ENCODE data around the gene ZKSCAN7.
"Not testable (repeated sequence)": the region's sequence is repeated elsewhere in the genome, so short reads cannot be mapped to it uniquely, and the experiment has no call there.

ZKSCAN7 gene

DNA sequence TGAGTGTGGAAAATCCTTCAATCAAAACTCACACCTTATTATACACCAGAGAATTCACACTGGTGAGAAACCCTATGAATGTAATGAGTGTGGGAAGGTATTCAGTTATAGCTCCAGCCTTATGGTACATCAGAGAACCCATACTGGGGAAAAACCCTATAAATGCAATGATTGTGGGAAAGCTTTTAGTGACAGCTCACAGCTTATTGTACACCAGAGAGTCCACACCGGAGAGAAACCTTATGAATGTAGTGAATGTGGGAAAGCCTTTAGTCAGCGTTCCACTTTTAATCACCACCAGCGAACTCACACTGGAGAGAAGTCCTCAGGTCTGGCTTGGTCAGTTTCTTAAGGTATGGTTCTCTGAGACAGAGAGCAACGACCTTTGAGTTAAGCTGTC, 16.0 kb downstream of the ZKSCAN7 start:
- no peak for DNase-seq
- intact Hi-C loops (cut with DNase I): no loop called here

GRCh38 chr3:44576613-44577012, 21.6 kb downstream of the ZKSCAN7 start:
- intact Hi-C loops (cut with DNase I): no loop called here
- DNase-seq: no peak

GRCh38 chr3:44577354-44577952, 22.5 kb downstream of the ZKSCAN7 start:
- peak in 1 of 10 donors; percentile 24 for DNase-seq
- intact Hi-C loops (cut with DNase I): not testable (repeated sequence)

GRCh38 chr3:44578316-44578715, 23.3 kb downstream of the ZKSCAN7 start:
- peak in 2 of 10 donors; percentile 63 to 72 for DNase-seq
- intact Hi-C loops (cut with DNase I): not testable (repeated sequence)

GRCh38 chr3:44578924-44579515, 24.0 kb downstream of the ZKSCAN7 start:
- intact Hi-C loops (cut with DNase I): not testable (repeated sequence)
- DNase-seq: peak in 2 of 10 donors; percentile 32 to 77

- DNase-seq: peak in 1 of 10 donors; percentile 40
- intact Hi-C loops (cut with DNase I): not testable (repeated sequence)
These were observed 24.8 kb downstream of the ZKSCAN7 start for GRCh38 chr3:44579749-44580148.

DNA sequence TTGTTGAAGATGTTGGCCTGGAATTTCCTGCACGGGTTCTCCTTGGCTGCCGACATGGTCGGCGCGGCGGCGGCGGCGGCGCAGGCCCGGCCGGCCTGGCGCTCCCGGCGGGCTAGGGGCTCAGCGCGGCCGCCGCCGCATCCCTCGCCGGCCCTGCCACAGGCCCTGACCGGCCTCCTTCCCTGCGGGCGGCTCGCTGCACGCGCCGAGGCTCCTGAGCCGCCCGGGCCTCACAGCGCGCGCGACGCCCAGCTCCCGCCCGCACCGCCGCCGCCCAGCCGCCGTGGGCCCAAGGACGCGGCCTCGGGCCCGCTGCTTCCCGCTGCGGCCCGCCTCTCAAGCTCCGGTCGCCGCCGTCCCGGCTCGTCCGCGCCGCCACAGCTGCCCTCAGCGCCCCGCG, 26.0 kb downstream of the ZKSCAN7 start:
- peak in 1 of 10 donors; percentile 18 for DNase-seq
- intact Hi-C loops (cut with DNase I): not testable (repeated sequence)

DNA sequence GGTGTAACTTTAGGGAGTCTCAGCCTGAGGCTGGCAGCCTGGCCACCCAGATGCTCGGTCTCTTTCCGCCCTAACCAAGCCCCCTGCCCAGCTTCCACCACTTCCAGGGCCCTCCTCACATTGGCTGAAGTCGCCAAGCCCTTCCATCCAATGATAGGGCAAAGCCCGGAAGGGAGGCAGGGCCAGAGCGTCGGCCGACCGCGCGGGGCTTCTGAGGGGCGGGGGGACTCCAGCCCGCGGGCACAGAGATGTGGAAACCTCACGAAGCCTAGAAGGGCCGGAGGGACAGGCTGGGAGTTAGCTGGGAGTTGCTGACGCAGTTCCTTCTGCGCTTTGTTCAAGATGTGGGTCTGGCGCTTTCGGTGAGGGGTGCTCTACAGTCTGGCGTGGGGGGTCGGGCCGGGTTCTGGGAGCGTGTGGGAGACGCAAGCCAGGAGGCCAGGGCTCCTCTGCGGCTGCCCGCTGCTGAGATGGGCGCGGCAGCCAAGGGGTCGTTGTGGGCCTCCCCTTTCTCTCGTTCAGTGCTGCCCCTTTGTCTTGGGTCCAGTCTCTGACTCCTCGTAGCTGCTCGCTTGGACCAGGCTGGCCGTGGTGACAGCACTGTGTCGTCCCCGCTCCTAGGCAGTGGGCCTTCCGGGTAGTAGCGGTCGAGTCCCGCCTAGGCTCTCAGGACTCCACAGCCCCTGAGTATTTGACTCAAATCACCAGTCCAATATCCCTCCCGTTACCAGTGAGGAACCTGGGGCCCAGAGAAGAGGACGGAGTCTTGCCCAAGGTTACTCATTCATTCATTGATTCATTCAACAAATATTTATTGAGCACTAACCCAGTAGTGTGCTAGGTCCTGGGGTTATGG, 29.9 kb downstream of the ZKSCAN7 start, which contains the start of gene ZNF660:
TSS of gene ZNF660 (plus strand) at position 319 of the 856 bp plus-strand sequence. CDS start 9,230 bp downstream, outside the sequence.
- intact Hi-C loops (cut with DNase I): no loop called here
- DNase-seq: peak; percentile 50 to 96 (median 71)

DNA sequence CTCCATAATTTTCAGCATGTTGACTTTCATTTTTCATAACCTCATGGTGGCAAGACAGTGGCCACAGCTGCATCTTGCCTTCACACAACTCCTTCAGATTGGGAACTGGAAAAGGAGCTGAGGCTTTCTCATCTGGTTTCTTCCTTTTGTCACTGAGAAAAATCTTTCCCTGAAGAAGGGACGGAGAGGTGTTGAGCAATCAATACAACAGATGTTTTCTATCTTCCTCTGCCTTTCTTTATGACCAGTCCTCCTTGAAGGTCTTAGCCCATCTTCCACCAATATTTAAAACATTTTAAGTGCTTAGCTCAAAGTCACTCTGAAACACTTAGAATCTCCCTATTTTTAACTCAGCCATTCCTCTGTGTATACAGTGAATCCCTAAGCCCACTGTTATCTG, 41.6 kb downstream of the ZKSCAN7 start:
- no peak for DNase-seq
- intact Hi-C loops (cut with DNase I): no loop called here

DNA sequence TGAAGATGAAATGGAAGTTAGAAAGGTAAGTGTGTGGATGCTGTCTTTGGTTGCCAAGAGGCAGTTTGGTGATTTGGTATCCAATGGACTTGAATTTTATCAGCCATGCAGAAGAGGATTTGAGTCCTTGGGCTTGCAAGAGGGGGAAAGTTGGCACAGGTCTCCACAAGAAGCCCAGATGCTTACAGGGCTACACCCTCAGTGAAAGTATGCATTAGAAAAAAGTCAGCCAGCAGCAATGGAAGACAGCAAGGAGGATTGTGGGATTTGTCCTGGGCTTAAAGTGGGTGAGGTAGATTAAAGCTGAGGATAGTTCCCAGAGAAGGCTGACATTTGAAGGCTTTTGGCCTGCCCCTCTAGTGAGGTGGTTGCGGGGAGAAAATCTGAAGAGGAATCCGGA, 46.8 kb downstream of the ZKSCAN7 start:
- DNase-seq: no peak
- intact Hi-C loops (cut with DNase I): no loop called here

- DNase-seq: no peak
- intact Hi-C loops (cut with DNase I): no loop called here
These were observed 57.7 kb downstream of the ZKSCAN7 start for GRCh38 chr3:44612678-44613077.
